Tongue (tissue), 2 donors: ENCODE measurements around the gene PIAS1. TPM values are rescaled to one million over a fixed set of nuclear protein-coding genes. Genes with fewer than 3 reads are reported as not detected.
"Not testable (repeated sequence)": the region's sequence is repeated elsewhere in the genome, so short reads cannot be mapped to it uniquely, and the experiment has no call there.

Experiments
- DNase-seq: peaks from one replicate; pipeline ENCODE4 v3.0.0-alpha.2; 2015
- total RNA-seq: library from RNA; depleted of rRNA; stranded (reverse); fragments of >200 nt; gene quantifications from one replicate; pipeline ENCODE4 v1.2.3, GENCODE V29; 2014

PIAS1 gene
- total RNA-seq, 1 donor from 2014 or later: 45.0 TPM

- no peak for DNase-seq
Measured at GRCh38 chr15:68204361-68204760, 150.2 kb downstream of the PIAS1 start.

DNA sequence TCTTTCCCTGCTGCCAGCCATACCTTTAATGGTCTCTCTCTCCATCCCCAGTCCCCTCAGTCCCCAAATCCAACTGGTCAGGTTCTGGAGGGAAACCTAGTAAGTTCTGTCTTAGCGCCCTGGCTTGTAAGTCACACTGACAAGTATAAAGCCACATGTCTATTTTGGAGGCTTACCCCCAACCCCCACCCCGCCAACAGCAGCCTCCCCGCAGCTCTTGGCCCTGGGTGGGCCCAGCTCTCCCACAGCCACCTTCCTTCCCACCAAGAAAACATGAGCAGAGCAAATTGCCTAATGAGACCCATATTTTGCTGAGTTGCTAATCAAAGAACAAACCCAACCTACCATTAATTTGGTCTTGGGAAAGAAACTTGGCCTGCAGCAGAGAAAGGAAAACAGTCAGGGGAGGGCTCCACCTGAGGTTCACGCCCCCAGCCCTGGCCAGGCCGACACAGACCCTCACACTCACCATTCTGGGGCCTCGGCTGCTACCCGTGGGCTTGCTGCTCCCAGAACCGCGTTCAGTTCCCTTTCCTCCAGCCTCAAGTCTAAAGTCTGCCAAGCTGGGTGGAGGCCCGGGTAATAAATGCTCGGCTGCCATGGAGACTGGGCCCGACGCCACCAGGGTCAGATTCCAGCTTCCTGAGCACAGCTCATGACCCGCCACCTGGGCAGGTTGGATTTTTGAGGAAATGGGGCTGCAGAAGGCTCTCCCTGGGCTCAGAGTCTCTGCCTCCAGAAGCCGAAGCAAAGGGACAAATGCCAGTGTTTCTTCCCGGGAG is 150.9 kb downstream of the PIAS1 start, which contains the start of gene CALML4:
Gene CALML4 (minus strand): TSS at position 557 of the 782 bp plus-strand sequence. CDS start 85 bp downstream, at position 472.
- peak; percentile 80 for DNase-seq

DNA sequence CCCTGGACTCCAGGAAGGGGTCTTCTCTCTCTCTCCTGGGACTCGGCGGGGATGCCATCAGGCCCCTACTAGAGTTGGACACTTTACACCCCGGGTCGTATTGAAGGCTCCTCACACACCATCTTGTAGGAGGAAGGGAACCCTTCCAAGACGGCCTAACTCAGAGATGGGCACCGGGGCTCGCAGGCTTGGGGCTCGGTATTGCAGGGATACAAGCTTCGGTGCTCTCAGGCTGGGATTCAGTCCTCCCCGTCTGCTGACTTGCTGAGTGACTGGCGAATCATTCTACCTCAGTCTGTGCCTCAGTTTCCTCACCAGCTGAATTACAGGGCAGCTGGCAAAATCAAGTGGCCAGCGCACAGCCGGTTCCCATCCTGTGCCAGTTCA is 151.4 kb downstream of the PIAS1 start:
- no peak for DNase-seq

- peak; percentile 48 for DNase-seq
Measured at GRCh38 chr15:68205954-68206539, 151.9 kb downstream of the PIAS1 start.

- DNase-seq: no peak
Measured at GRCh38 chr15:68206711-68207151, 152.6 kb downstream of the PIAS1 start.

GRCh38 chr15:68207176-68207935 is 153.2 kb downstream of the PIAS1 start:
- DNase-seq: no peak

DNA sequence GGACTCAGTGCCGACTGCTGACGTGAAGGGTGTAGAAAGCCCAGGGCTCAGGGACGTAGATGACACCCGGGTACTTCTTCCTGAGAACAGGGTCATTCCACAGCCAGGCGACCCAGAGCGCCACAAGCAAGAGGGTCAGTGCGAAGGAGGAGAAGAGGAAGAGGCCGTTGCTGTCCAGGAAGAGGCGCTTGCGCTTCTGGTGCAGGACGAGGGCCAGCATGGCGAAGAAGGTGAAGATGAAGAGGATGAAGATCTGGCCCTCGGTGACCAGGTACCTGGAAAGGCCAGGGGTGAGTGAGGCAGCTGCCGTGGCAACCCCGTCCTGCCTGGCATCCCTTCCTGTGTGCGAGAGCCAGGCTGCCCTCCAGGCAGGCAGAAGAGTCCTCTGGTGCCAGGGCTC is 154.0 kb downstream of the PIAS1 start:
- no peak for DNase-seq

GRCh38 chr15:68208636-68209240 is 154.6 kb downstream of the PIAS1 start:
- DNase-seq: no peak

GRCh38 chr15:68209272-68209671 is 155.2 kb downstream of the PIAS1 start:
- no peak for DNase-seq

DNA sequence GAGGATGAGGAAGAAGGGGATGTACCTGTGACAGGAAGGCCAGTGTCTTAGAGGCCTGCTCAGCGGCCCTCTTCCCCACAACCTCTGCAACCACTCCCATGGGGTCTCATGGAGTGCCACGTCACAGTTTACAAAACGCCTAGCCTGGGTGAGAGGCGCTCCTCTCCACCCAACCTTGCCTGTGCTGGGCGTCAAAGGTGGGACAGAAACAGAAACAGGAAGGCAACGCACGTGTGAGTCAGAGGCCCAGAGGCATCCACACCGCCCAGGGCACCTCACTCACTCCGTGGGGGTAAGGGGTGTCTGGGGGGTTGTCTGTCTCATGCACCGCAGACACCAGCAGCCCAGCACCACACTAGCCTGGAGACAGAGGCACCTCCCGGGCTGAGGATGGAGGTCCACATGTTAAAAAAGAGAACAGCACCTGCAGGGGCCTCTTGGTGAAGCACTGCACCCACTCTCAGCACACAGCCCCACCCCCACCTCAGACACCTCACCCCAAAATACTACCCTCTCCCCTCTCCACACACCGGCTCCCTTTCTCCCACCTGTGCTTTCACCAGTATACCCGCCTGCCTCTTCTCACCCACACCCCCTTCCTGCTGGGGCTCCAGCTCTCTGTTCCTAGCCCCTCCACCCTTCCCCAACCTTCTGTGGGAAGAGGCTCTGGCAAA is 155.8 kb downstream of the PIAS1 start:
- no peak for DNase-seq

GRCh38 chr15:68210409-68210756 is 156.3 kb downstream of the PIAS1 start:
- DNase-seq: no peak

- DNase-seq: peak; percentile 86
Measured at GRCh38 chr15:68210821-68211655, 156.9 kb downstream of the PIAS1 start.

DNA sequence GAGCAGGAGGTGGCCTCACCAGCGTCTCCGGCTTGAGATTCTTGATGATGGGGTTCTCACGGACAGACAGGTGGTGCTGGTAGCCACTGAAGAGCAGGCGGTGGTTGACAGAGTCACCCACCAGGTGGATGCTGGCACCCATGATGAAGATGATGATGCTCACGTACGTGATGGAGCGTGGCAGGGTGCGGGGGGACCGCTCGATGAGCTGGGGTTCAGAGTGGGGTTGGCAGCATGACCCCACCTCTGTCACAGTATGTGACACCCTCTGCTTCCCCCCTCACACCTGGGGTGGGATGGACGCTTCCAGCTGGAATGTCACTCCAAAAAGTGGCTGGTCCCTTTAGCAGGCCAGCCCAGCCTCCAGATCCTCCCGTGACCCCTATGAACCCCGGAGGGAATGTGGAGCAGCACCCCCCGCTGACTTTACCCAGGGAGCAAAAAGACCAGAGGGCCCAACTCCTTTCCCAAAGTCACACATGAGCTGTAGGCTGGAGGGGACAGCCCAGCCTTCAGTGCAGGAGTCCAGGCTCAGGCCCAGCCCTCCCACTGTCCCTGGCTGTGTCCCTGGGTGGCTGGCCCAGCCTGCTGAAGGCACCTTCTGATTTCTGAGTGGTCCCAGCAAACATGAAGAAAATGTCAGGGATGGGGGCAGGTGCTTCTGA is 157.7 kb downstream of the PIAS1 start:
- no peak for DNase-seq

DNA sequence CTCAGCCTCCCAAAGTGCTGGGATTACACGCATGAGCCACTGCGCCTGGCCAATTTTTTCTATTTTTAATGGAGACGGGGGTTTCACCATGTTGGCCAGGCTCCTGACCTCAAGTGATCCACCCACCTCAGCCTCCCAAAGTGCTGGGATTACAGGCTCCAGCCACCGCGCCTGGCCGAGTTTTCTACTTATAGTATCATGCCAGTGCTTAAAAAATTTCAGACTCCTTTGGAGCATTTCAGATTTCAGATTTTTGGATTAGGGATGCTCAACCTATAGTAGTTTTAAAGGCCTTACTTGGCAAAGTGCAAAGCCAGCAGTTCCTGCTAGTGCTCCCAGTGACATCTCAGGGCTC is 159.4 kb downstream of the PIAS1 start:
- DNase-seq: not testable (repeated sequence)

DNA sequence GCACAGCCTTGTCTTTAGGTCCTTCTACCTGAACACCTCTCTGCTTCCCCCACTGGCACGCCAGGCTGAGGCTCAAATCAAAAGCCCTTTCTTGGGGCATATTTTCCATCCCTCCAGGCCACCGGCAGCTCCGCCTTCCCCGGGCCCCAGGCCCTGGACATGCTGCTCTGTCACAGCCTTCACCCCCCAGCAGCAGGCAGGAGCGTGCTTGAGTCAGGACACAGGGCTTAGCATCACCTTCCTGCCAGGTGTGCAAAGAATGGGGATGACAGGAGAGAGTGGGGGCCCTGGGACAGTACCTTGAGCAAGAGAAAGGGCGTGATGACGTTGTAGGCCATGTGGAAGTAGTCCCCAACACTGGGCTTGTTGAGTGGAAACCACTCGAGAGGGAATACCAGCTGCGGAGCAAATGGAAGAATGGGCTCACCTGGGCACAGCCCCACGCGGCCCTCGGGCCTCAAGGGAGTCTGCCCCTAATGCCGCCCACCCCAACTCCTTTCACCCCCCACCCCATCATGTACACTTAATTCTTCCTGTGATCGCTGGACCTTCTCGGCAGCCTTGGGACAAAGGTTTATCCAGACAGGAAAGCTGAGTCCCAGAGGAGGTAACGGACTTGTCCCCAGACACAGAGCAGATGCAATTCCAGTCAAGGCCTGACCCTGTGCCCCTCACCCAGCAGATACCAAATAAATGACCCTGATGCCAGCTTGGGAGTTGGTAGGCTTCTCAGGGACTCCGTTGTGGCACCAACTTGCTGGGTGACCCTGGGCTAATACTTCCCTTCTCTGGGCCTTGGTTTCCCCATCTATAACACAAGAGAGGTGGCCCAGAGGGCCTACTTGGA is 160.1 kb downstream of the PIAS1 start:
- DNase-seq: no peak

DNA sequence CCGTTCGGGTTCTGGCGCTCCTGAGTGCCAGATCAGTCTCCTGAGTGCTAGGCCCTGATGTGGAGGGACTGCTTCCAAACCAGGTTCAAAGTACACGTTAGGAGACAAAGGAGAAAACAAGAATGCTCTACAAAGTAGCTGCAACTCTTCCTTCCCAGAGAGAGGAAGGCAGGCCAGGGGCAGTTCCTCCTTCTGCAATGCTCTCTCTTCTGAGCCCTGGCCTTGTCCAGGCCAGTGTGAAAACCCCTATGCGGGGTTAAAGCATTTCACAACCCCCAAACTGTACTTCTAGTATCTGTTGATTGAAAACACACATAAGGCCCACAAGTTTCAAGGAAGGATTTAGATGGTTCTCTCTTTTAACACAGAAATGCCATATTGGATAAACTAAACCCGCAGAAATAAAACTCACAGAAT is 160.7 kb downstream of the PIAS1 start:
- DNase-seq: no peak

- DNase-seq: no peak
Measured at GRCh38 chr15:68217341-68217740, 163.2 kb downstream of the PIAS1 start.

DNA sequence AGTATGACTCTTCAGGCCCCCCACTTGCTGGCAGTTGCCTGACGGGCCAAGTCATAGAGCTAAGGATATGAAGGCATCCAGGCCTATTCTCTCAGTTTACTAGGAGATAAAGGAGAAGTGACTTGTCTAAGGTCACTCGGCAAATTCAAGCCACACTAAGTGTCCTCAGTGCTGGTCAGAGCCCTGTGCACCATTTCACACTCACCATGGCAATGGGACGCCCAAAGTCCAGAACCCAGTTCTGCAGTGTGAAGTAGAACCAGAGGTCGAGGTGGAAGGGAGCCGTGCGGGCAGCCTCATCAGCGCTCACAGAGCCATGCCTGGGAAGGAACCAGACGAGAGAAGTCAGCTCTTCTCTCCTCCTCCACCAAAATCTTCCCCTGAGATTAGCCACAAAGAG is 164.2 kb downstream of the PIAS1 start:
- no peak for DNase-seq
